SK-N-MC (cell line): ENCODE data around the gene METTL15.

Experiments
- DNase-seq: peaks from one replicate; pipeline ENCODE4 v3.0.0-alpha.2; 2011; ENCODE audit warnings: low read depth, low spot score
- H3K27ac ChIP-seq: fragments of 200-600 bp; sonication (generic); 2 replicates; pipeline ENCODE4 v1.5.1; 2016; ENCODE audit warnings: mixed run types
- H3K36me3 ChIP-seq: fragments of 200-600 bp; sonication (generic); 2 replicates; pipeline ENCODE4 v1.6.1; 2017; ENCODE audit warnings: antibody characterized with exemption, low read length, mixed read lengths; ENCODE audit not compliant: insufficient read depth
- H3K4me3 ChIP-seq: fragments of 200-600 bp; sonication (generic); 2 replicates; pipeline ENCODE4 v1.5.1; 2016
- H3K9ac ChIP-seq: fragments of 200-600 bp; sonication (generic); 2 replicates; pipeline ENCODE4 v1.8.0; 2017; ENCODE audit warnings: mixed run types, mixed read lengths; ENCODE audit not compliant: insufficient read length
- H3K9me3 ChIP-seq: fragments of 200-600 bp; sonication (generic); 2 replicates; pipeline ENCODE4 v1.6.1; 2017; ENCODE audit warnings: low read depth, mild to moderate bottlenecking, antibody characterized with exemption, low read length, moderate library complexity, mixed read lengths
- EZH2 ChIP-seq: fragments of 200-600 bp; sonication (generic); IDR thresholded peaks from one replicate; pipeline ENCODE4 v1.6.1; 2017; ENCODE audit warnings: antibody characterized with exemption
- FOXP2 ChIP-seq: optimal IDR thresholded peaks from 2 replicates; pipeline ENCODE3; 2011; ENCODE audit warnings: mild to moderate bottlenecking, moderate library complexity; ENCODE audit not compliant: insufficient read depth; ENCODE audit errors: extremely low read length, control extremely low read depth
- POLR2AphosphoS5 ChIP-seq: IDR thresholded peaks from 2 replicates; pipeline ENCODE4 v1.6.1; 2012; ENCODE audit warnings: mild to moderate bottlenecking, low read depth, low read length, borderline replicate concordance

METTL15 gene

DNA sequence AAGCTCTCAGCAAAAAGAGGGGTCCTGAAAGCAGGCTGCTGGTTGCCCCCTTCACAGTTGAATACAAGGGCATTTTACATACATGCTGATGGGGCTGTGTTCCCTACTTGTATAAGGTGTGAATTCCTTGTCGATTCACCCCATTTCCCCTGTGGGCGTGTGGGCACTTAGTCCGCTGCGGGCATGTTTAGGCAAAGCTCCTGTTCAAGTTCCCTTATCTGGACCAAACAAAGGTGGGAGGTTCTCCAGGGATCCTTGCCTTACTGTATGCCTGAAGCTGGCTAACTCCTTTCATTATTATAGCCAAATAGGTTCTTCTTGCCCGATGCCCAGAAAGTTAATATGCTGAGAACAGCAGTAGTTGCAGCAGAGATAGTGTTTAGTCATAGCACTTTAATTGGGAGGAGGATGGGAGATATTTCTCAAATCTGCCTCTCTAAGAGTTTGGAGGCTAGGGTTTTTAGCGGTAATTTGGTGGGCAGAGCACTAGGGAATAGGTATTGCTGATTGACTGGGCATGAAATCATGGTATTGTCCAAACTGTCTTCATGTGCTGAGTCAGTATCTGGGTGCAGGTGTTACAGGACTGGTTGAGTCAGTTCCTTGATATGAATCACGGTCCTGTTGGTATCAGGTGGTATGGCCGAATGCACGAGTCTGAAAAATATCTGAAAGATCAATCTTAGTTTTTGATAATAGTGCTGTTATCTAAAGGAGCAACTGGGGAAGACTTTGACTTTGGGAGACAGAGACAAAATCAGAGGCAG lies 32.7 kb downstream of the METTL15 start:
- TF ChIP-seq EZH2, result no peak
- TF ChIP-seq FOXP2, result no peak
- no peak for TF ChIP-seq POLR2AphosphoS5
- no peak for DNase-seq
- peaks cover 20% of the 10 kb centered on the region for H3K36me3 ChIP-seq
- no peak overlapping the region for H3K4me3 ChIP-seq
- H3K9ac ChIP-seq, result no peak overlapping the region
- peaks cover 2% of the 10 kb centered on the region; the same call in 1 of the 2 replicates for H3K9me3 ChIP-seq
- H3K27ac ChIP-seq, result no peak overlapping the region

DNA sequence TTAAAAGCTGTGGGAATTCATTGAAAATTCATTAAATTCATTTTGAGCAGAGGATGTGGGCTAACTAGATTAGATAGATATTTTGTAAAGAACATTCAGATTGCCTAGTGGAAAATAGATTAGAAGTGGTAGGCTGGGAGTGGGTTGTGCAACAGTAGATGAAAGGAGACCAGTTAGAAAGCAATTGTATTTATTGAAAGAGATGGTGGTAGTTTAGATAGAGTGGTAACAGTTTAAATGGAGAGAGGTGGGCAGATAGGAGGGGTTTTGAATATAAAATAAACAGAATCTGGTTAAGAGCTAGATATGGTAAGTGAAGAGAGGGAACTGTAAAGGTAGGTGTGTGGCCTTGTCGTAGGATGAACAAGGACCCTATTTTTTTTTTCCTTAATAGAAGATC lies 34.5 kb downstream of the METTL15 start:
- no peak for DNase-seq
- Histone ChIP-seq H3K9me3 (0 out of 2 replicates have a peak, but pooled peaks cover 2% of the 10 kb centered on the region), H3K27ac (no peak overlapping the region), H3K36me3 (peaks cover 10% of the 10 kb centered on the region; the same call in 1 of the 2 replicates), H3K4me3 (no peak overlapping the region), H3K9ac (no peak overlapping the region)
- no peak for TF ChIP-seq EZH2
- no peak for TF ChIP-seq FOXP2
- no peak for TF ChIP-seq POLR2AphosphoS5

DNA sequence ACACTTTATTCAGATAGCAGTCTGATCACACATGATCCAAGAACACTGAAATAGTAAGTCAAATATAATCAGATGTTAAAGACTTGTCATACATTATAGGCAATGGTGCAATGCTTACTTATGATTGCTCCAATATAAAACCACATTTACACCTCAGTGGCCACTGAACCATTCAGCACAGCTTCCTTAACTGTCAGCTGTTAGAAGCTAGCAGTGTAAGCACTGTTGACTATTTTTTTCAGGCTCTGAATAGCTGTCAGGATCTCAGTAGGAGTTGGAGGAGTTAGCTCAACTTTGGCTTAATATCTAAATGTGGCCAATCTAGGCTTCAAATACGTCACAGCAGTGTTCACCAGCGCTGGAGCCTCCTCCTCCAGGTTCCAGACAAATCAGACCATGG lies 36.6 kb downstream of the METTL15 start:
- Histone ChIP-seq H3K36me3 (no peaks in the 10 kb centered on the region), H3K9me3 (no peaks in the 10 kb centered on the region), H3K4me3 (no peak overlapping the region), H3K27ac (no peak overlapping the region), H3K9ac (no peak overlapping the region)
- no peak for DNase-seq
- no peak for TF ChIP-seq POLR2AphosphoS5
- TF ChIP-seq FOXP2, result no peak

DNA sequence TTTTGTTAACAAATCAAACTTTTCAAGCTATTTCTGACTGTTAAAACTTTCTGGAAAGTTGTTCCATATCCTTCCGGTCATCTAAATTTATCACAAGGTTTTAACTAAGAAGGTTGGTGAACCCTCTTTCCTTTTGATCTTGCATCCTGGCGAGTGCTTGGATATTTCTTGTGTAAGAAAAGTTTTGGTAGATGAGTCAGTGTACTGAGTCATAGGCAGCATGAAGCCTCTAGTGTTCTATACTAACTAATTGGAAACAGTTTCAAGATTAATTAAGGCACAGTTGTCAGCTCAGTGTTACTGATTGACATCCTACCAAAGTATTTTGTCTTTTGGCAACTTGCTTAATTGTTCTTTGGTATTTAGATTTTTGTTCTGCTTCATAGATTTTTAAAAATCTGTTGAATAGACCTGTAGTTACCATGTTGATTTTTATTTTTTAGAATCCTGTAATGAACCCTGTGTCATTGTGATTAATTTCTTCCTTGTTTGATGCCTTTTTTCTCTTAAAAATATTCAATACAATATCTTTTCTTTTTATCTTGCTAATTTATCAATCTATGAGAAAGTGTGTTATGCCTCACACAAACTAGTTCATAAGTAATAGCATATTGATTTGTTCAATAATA lies 38.0 kb downstream of the METTL15 start:
- H3K27ac ChIP-seq, result no peak overlapping the region
- H3K36me3 ChIP-seq, result no peaks in the 10 kb centered on the region
- TF ChIP-seq FOXP2 (no peak), POLR2AphosphoS5 (no peak), EZH2 (no peak)
- no peaks in the 10 kb centered on the region for H3K9me3 ChIP-seq
- no peak for DNase-seq
- H3K9ac ChIP-seq, result no peak overlapping the region
- H3K4me3 ChIP-seq, result no peak overlapping the region

DNA sequence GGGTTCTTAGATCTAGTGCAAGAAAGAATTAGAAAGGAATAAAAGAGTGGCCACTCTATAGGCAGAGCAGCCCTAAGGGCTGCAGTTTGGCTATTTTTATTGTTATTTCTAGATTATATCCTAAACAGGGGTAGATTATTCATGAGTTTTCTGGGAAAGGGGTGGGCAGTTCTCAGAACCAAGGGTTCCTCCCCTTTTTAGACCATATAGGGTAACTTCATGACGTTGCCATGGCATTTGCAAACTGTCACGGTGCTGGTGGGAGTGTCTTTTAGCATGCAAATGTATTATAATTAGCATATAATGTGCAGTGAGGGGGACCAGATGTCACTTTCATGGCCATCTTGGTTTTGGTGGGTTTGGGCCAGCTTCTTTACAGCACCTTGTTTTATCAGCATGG lies 44.6 kb downstream of the METTL15 start:
- TF ChIP-seq FOXP2 (no peak), POLR2AphosphoS5 (no peak), EZH2 (no peak)
- Histone ChIP-seq H3K36me3 (peaks cover 9% of the 10 kb centered on the region), H3K9me3 (no peaks in the 10 kb centered on the region), H3K4me3 (no peak overlapping the region), H3K9ac (no peak overlapping the region), H3K27ac (no peak overlapping the region)
- no peak for DNase-seq

DNA sequence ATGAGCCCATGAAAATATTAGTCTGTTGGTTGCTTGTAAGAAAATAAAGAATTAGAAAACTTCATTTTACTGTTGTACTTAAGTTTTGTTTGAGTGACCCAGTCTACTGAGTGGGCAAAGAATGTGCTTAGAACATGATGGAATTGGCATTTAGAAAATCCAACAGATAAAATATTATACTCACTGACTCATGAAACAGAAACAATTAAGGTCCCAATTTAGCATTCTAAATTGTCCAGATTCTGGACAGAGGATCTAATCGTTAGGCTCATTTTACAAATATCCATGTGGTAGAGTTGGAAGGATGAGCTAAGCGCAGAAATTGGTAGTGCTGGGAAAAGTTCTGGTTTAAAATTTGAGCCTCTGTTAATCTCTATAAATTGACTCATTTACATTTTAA lies 45.4 kb downstream of the METTL15 start:
- Histone ChIP-seq H3K4me3 (no peak overlapping the region), H3K9me3 (no peaks in the 10 kb centered on the region), H3K9ac (no peak overlapping the region), H3K27ac (no peak overlapping the region), H3K36me3 (peaks cover 17% of the 10 kb centered on the region)
- TF ChIP-seq EZH2, result no peak
- no peak for TF ChIP-seq FOXP2
- TF ChIP-seq POLR2AphosphoS5, result no peak
- DNase-seq, result no peak

DNA sequence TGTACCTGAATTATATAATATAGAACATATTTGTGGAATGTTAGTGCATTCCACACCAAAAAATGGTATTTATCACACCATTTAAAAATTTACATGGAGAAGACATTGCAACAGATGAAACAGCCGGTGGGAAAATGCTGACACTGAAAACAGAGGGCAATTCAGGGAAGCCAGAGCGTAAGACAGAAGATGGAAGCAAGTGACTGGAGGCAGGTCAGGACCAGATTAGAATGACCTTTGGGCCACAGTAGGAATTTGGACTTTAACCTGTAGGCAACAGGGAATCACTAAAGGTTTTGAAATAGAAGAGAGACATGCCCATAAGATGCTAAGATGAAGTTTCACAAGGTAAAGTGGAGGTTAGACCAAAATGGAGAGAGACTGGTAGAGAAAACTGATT lies 60.5 kb downstream of the METTL15 start:
- no peak for TF ChIP-seq FOXP2
- Histone ChIP-seq H3K36me3 (peaks cover 6% of the 10 kb centered on the region), H3K9me3 (no peaks in the 10 kb centered on the region), H3K4me3 (no peak overlapping the region), H3K27ac (no peak overlapping the region), H3K9ac (no peak overlapping the region)
- DNase-seq, result no peak

DNA sequence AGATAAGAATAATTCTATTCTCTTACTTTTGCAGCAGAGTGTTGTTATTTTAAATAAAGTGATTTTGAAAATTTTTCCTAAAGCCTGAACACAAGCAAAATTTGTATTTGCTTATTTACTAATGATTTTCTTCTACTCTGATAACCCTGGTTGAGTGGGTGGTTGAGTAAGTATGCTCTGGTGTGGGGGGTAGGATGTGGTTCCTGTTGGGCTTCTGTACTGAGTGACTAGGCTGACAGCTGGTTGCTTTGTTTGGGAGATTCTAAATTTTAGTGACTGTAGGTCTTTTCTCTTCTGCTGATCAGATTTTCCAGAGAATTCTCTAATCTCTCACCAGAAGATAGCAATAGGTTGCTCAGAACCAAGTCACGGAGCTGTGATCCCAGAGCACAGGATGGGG lies 61.6 kb downstream of the METTL15 start:
- Histone ChIP-seq H3K36me3 (peaks cover 13% of the 10 kb centered on the region), H3K4me3 (no peak overlapping the region), H3K27ac (no peak overlapping the region), H3K9ac (no peak overlapping the region), H3K9me3 (no peaks in the 10 kb centered on the region)
- no peak for TF ChIP-seq EZH2
- TF ChIP-seq FOXP2, result no peak
- TF ChIP-seq POLR2AphosphoS5, result no peak
- no peak for DNase-seq

DNA sequence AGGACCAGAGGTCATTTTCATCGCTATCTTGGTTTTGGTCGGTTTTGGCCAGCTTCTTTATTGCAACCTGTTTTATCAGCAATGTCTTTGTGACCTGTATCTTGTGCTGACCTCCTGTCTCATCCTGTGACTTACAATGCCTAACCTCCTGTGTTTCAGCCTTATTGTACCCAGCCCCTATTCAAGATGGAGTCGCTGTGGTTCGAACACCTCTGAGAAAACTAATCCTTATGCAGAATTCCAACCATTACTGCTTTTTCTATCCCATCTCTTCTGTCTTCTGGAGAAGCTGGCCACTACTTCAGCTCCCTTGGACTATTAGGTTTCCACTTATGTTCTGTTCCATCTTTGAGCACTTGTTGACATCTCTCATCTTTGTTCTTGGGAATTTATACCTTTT lies 62.6 kb downstream of the METTL15 start:
- TF ChIP-seq FOXP2, result no peak
- no peak for TF ChIP-seq EZH2
- TF ChIP-seq POLR2AphosphoS5, result no peak
- H3K4me3 ChIP-seq, result no peak overlapping the region
- H3K36me3 ChIP-seq, result peaks cover 13% of the 10 kb centered on the region
- DNase-seq, result no peak
- H3K9me3 ChIP-seq, result no peaks in the 10 kb centered on the region
- H3K27ac ChIP-seq, result no peak overlapping the region
- no peak overlapping the region for H3K9ac ChIP-seq
